GM04504 (cell line): ENCODE results near the gene PAMR1.
A peak's percentile ranks its signal among the peaks of the same experiment; 100 is the strongest.

Source experiments
- DNase-seq: peaks from one replicate; pipeline ENCODE4 v3.0.0-alpha.2; 2012; ENCODE audit warnings: low read depth

PAMR1 gene

GRCh38 chr11:35496416-35496815 lies 29.0 kb downstream of the PAMR1 start:
- no peak for DNase-seq

GRCh38 chr11:35494957-35495490 lies 30.4 kb downstream of the PAMR1 start:
- no peak for DNase-seq

DNA sequence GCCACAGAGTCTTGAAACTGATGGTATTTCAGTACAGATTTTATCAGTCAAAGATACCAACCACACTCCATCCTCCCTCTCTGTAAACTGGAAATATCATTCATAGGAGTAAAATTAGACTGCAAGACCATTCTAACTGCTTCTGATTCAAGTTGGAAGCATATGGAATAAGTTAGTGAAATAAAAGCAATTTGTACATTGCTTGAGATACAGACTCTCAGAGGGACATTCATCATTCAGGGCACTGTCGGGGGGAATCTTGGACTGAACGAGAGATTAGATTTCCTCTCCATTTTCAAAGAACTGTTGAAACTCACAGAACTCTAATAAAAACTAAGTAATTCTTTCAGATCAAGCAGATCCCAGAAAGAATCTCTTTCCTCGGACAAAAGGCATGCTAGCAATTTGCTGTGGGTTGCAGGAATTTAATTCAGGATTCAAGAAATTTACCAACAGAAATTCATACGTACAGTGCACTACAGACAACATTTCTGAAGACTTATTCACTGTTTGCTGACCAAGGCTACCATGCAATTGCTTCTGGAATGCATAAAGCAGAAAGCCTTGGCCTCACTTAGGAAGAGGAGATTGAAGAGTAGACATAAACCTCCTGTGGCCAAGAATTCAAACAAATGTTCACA lies 34.1 kb downstream of the PAMR1 start:
- DNase-seq = peak; percentile 86

- DNase-seq = no peak
These were observed 37.3 kb downstream of the PAMR1 start for GRCh38 chr11:35488117-35488516.

- no peak for DNase-seq
These were observed 37.8 kb downstream of the PAMR1 start for GRCh38 chr11:35487532-35488078.

- no peak for DNase-seq
These were observed 38.5 kb downstream of the PAMR1 start for GRCh38 chr11:35486934-35487333.

- no peak for DNase-seq
These were observed 39.0 kb downstream of the PAMR1 start for GRCh38 chr11:35486446-35486845.

GRCh38 chr11:35485656-35486322 lies 39.6 kb downstream of the PAMR1 start:
- DNase-seq = peak; percentile 50

DNA sequence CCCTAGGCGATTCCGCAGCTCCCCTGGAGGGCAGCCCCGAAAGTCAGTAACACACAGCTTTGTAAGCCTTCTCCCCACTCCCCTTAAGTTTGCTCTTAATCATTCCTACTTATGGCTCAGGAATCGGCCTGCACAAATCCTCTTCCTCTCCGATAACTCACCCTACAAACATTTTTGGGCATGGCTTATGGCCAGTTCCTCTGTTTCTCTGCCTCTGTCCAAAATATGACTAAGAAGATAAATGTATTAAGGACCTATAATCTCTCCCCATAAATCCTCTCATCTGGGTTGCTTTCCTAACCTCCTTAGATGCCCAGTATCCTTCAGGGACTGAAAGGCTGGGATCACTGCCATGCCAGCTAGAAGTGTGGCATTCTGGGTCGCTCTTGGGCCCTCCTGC lies 41.0 kb downstream of the PAMR1 start:
- DNase-seq = peak; percentile 54

DNA sequence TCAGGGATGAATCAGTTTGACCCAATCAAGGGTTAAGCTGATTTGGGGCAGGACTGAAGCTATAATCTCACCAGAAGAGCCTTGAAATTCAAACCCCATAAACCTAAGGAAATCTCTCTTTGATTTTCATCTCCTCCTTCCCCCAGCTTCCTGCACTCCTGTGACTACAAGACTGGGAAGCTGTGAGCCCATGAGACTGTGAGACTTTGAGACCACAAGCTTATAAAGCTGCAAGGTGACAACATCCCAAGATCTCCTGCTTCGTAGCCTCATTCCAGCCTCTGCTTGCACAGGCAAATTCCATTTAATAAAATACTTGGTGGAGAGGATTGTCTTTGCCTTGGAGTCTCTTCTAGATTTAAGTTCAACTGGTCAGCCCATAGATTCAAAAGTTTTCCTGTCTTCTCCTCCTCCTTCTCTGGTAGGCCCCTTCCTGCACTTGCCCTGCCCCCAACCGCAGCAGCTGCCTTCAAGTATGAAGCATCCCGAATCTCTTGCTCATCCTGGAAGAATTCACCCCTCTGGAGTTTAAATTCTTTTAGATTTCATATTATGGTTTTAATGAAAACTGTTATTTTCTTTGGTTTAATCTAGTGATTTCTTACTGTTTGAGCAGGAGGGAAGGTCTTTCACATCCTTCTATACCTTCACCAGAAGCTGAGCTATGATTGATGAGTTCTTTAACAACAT lies 42.1 kb downstream of the PAMR1 start:
- DNase-seq = no peak

GRCh38 chr11:35479731-35480130 lies 45.7 kb downstream of the PAMR1 start:
- DNase-seq = no peak

GRCh38 chr11:35478471-35479091 lies 46.8 kb downstream of the PAMR1 start:
- no peak for DNase-seq

DNA sequence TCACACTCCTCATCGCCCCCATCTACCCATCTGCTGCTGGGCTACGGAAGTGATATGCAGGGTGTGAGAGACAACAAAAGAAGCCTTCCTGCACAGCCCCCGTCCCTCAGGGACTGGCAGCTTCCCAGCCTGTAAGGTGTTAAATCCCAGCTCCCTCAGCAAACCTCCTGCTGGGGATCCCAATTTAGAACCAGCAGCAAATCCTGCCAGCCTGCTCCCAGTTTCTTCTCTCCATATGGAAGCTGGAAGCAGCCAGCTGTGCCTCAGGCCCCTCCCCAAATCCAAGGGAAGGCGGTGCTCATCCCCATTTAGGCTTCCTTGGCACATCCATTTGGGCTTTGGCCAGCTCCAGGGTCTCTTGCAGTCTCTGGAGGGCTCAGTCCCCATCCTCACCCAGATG lies 47.5 kb downstream of the PAMR1 start:
- no peak for DNase-seq

DNA sequence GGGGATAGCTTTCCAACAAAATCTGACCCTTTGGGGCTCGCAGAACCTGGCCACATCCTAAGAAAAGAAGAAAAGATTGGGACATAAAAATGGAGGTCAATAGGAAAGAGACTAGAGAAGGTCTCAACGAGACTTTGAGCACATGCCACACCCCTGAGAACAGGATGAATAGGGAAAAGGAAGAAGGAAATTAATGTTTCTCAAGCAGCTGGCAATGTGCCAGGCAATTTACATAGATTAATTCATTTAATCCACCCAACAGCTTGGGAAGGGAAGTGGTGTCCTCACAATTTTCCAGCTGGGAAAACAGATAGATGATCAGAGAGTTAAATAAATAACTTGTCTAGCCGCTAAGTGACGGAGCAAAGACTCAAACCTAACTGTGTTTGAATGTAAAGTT lies 50.7 kb downstream of the PAMR1 start:
- DNase-seq = no peak

GRCh38 chr11:35473795-35474374 lies 51.5 kb downstream of the PAMR1 start:
- no peak for DNase-seq

DNA sequence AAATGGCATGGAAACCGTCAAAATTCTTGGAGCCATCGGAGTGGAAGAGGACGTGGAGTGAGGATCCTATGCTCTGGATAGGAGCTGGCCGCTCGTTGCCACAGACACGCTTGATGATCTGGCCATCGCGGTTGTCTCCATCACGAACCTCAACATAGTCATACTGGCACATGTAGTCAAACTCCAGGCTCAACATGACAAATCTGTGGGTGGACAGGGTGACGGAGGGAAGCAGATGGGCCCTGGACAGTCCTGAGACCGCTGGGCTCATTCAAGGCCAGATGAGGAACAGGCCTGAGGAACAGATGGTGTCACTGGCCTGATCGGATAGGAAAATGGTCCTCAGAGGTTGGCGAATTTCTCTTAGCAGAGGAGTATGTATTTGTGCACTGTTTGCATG lies 54.8 kb downstream of the PAMR1 start:
- DNase-seq = no peak

- no peak for DNase-seq
These were observed 59.4 kb downstream of the PAMR1 start for GRCh38 chr11:35466058-35466457.

DNA sequence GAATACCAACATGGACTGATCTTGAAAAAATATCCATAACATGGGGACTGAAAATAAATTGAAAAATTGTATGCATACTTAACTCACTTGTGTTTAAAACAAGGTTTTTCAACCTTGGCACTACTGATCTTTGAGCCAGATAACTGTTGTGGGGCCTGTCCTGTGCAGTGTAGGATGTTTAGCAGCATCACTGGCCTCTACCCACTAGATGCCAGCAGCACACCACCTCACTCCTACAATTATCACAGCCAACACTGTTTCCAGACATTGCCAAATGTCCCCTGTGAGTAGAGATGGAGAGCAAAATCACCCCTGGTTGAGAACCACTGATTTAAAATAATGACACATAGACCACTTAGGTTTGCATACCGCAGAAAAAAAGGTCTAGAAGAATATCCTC lies 61.1 kb downstream of the PAMR1 start:
- no peak for DNase-seq

DNA sequence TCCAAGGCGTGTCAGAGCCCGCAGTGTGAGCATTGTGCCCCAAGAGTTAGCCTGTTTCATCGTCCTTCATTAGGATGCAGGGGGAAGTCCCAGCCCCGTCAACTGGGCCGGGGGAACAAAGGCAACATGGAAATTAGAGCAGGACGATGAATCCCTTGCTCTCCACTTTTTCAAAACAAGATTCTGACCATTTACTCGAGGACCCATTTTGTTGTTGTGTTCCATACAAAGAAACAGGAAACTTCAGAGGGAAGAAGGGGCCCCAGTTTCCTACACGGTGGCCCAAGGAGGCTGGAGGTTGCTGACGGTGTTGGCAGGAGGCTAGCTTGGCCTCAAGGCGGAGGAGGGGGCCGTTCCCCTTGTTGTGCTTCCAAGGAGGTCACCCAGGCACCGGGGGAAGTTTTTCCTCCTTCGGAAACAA lies 62.1 kb downstream of the PAMR1 start:
- no peak for DNase-seq

- no peak for DNase-seq
These were observed 63.4 kb downstream of the PAMR1 start for GRCh38 chr11:35461917-35462538.

GRCh38 chr11:35459489-35459888 lies 65.9 kb downstream of the PAMR1 start:
- no peak for DNase-seq

DNA sequence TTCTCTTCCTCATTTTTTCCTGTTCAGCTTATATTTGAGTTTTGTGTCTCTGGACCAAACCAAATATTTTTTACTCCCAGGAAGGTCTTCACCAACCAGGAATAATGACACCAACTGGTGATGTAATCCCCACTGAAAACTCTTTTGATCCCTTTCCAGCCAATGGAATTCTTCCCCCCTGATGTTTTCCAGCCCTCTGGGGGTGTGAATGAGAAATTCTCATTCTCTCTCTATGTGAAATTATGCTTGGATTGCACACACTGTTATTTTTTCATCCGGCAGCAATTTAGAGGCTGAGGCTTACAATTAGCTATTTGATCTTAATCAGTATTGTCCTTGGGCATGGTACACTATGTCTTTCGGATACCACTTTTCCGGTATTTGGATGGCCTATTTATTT lies 66.6 kb downstream of the PAMR1 start:
- peak; percentile 26 for DNase-seq
